GM12872 (cell line): Measurements from ENCODE around the gene FOXP1.

ENCODE experiments used
- TF ChIP-seq, protein P1 (sequence below): IDR thresholded peaks from 3 replicates; pipeline ENCODE4 v1.5.1; 2011; ENCODE audit warnings: low read depth, mild to moderate bottlenecking, low read length, moderate library complexity; ENCODE audit not compliant: insufficient read depth

FOXP1 gene

DNA sequence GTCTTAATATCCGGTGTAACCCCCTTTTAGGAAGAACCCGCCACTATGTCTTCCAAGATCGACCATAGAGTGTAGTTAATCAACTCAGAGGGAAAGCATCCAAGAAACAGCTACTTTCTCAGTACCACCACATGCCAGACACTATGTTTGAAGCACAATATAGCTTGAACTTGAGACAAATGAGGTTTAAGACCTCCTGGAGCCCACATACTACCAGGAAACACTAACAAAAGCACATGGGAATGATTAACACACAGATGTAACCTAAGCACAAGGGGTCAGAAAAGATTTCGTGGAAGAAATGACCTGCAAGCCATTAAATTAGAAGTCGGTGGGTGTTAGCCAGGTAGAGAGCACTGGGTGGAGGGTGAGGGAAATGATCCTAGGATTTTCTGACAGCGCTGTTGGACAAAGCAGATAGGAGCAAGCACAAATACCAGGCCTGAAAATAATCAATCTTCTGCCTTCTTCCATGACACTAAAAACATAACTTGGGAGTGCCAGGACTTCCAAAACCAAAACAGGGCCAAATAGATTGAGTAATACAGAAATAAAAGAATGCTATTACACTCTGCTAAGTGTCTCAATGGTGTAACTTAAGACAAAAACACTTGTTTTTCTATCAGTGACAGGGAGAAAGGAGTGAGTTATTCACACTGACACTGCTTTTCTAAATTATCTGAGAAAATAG lies 213.7 kb downstream of the FOXP1 start:
- TF ChIP-seq, protein P1, sequence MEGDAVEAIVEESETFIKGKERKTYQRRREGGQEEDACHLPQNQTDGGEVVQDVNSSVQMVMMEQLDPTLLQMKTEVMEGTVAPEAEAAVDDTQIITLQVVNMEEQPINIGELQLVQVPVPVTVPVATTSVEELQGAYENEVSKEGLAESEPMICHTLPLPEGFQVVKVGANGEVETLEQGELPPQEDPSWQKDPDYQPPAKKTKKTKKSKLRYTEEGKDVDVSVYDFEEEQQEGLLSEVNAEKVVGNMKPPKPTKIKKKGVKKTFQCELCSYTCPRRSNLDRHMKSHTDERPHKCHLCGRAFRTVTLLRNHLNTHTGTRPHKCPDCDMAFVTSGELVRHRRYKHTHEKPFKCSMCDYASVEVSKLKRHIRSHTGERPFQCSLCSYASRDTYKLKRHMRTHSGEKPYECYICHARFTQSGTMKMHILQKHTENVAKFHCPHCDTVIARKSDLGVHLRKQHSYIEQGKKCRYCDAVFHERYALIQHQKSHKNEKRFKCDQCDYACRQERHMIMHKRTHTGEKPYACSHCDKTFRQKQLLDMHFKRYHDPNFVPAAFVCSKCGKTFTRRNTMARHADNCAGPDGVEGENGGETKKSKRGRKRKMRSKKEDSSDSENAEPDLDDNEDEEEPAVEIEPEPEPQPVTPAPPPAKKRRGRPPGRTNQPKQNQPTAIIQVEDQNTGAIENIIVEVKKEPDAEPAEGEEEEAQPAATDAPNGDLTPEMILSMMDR = no peak

DNA sequence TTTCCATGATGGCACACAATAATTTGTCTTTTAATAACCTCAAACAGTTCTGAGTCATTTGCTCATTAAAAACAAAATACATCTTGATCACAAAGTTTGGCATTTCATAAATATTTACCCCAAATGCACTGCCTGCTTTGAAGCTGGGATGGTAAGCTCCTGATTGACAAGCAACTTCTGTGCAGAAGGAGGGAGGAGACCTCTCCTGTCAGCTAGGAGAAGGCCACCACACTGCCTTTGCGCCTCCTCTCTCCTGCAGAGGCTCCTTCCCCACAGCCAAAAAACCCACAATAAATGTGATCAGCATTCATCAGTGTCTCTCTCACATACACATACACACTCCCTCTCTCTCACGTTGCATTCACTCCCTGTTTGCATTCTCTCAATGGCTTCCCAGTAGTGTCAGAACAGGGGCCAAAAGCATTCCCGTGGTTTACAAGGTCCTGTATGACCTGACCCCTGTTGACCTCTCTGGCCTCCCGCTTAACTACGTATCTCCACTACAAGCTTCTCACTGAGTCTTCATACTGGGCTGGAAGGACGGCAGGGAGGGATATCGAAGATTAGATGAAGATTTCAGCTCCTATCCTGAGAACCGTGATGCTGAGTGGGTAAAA lies 216.4 kb downstream of the FOXP1 start:
- TF ChIP-seq, protein P1 = no peak

DNA sequence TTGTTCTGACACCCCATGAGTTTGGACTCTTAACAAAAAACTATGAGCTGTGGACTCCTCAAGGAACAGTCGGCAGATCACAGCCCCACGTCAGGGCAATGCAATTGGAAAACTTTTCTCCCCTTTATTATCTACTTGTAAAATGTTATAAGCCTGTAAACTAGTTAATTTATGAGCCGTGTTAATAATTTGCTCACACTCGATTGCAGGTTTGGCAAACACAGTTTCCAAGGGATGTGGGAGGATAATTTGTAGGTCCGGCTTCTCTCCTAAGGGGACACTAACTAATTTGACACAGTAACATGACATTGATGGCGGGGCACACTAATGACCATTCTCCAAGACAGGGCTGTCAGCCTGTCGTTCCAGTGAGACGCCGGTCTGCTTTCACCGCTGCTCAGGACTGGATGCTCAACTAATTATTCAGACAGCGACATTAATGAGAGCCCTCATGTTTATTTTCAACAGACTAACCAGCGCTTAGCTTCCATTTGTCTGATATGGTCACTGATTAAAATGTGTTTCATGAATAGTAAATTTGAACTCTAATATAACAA lies 222.1 kb downstream of the FOXP1 start:
- TF ChIP-seq, protein P1 = no peak

DNA sequence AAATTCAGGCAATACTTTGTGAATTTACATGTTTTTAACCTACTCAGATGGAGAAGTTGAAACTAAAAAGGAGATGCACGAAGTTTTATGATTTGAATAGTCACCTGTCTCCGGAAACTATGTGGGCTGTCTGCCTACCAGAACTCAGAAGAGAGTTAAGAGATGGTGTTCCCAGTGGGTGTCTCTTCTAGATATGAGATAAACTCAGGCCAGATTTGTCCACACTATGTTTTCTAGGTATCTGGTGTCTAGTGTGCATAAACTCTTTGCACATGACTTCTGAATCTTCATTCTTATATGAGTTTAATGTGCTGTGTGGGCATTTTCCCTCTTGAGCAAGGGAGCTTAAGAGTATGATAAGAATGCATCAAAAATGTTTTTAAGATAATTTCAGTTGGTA lies 222.8 kb downstream of the FOXP1 start:
- TF ChIP-seq, protein P1 = no peak

DNA sequence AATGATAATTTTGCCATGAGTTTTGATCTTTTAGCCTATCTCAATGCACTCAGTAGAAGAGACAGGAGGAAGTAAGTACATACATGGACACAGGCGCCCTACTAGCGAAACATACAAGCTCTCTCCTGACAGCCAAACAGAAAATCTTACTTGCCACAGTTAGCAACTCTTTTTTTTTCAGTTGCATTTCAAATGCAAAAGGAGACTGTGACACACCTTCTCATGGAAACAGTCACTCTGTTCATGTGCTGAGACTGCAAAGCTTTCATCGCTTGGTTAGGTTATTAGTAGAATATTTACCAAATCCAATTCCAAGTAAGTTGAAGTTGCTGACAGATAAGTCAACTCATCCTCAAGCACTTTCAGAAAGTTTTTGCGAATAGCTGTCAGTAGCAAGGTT lies 223.3 kb downstream of the FOXP1 start:
- TF ChIP-seq, protein P1 = no peak

DNA sequence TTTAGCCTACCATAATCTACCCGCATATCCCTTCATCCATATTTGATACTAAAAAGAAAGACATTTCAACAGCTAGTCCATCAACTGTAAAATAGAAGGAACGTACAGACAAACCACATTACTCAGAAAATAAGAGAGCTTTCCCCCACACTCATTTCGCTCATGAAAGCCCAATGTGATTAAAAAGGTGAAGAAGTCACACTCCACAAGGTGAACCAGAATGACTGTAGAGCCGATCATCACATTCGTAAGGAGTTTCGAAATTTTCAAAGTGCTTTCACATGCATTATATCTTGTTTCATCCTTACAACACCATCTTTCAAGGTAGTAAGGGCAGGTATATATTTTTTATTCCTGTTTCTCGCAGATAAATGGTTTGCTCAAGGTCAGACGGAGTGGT lies 225.3 kb downstream of the FOXP1 start:
- TF ChIP-seq, protein P1 = no peak

DNA sequence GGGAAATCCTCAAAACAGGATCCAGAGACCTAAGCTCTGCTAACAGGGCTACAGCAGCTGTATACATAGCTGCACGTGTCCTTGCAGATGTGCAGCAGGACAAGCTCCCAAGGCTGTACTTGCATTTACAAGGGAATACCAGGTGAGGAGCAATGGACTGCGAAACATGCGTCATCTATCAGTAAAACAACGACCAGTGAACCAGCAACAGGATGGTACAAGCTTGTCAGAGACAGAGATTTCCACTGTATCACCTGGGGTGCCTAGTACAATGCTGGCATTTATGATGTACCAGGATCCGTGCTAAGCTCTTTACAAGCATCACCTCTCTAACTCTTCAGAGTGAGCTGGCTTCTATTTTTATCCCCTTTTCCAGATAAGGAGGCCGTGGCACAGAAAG lies 227.3 kb downstream of the FOXP1 start:
- TF ChIP-seq, protein P1 = no peak
